Nephron (organoid): ENCODE measurements around the gene LIPE.

ENCODE experiments used
- H3K27ac Mint-ChIP-seq, 3 experiments: 2 replicates each; pipeline ENCODE4 v1.8.0; 2020; ENCODE audit warnings: mixed read lengths in 3 of 3, mild to moderate bottlenecking in 2 of 3, moderate library complexity in 1 of 3
- H3K27me3 Mint-ChIP-seq: 2 replicates; pipeline ENCODE4 v1.8.0; 2021; ENCODE audit warnings: low read depth, mild to moderate bottlenecking, moderate library complexity, mixed read lengths
- H3K36me3 Mint-ChIP-seq: 2 replicates; pipeline ENCODE4 v1.8.0; 2020; ENCODE audit warnings: low read depth, mixed read lengths
- H3K4me1 Mint-ChIP-seq: 2 replicates; pipeline ENCODE4 v1.8.0; 2020; ENCODE audit warnings: mixed read lengths
- H3K4me3 Mint-ChIP-seq, 3 experiments: 2 replicates each; pipeline ENCODE4 v1.8.0; 2020; ENCODE audit warnings: mild to moderate bottlenecking in 3 of 3, mixed read lengths in 3 of 3, moderate library complexity in 2 of 3
- H3K9me3 Mint-ChIP-seq: 2 replicates; pipeline ENCODE4 v1.8.0; 2020; ENCODE audit warnings: mixed read lengths
- CTCF ChIP-seq, 3 experiments: fragments of 200-600 bp; sonication (generic); IDR thresholded peaks; one replicate each; pipeline ENCODE4 v1.5.0; 2021; ENCODE audit warnings: antibody characterized with exemption in 3 of 3; ENCODE audit not compliant: unreplicated experiment in 3 of 3

LIPE gene

GRCh38 chr19:42471554-42472249 lies 44.5 kb upstream of the LIPE start:
- H3K36me3 Mint-ChIP-seq = no peaks in the 10 kb centered on the region
- H3K27me3 Mint-ChIP-seq = peaks cover 7% of the 10 kb centered on the region
- H3K27ac Mint-ChIP-seq = no peak overlapping the region
- no peaks in the 10 kb centered on the region for H3K9me3 Mint-ChIP-seq
- H3K4me1 Mint-ChIP-seq = peaks cover 6% of the 10 kb centered on the region
- H3K4me3 Mint-ChIP-seq = no peak overlapping the region
- TF ChIP-seq CTCF (IDR thresholded peaks at IDR 0.05; ENCODE audit: unreplicated experiment in 3 of 3) = no peak

- Mint-ChIP-seq H3K27ac (no peak overlapping the region), H3K36me3 (no peaks in the 10 kb centered on the region), H3K4me3 (no peak overlapping the region), H3K4me1 (peaks cover 15% of the 10 kb centered on the region), H3K27me3 (peaks cover 3% of the 10 kb centered on the region), H3K9me3 (no peaks in the 10 kb centered on the region)
- TF ChIP-seq CTCF (IDR thresholded peaks at IDR 0.05; ENCODE audit: unreplicated experiment in 3 of 3) = no peak
Observed at GRCh38 chr19:42469311-42470235, 42.4 kb upstream of the LIPE start.

DNA sequence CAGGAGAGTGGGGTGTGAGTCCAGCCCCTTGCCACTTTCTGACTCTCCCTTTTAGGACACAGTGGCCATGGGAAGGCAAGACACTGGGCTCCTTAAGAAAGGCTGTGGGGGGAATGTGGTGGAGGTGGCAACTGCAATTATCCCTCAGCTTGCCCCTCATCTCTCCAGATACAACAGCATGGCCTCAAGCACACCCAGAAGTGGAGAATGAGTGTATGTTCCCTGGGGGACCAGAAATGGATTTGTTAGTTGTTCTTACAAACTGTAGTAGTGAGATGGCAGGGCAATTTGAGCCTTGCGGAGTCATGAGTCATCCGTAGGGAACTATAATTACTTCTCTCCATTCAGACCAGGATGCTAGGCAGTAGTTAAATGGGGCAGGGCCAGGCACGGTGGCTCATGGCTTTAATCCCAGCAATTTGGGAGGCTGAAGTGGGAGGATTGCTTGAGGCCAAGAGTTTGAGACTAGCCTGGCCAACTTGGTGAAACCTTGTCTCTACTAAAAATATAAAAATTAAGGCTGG lies 41.1 kb upstream of the LIPE start:
- Mint-ChIP-seq H3K9me3 (no peaks in the 10 kb centered on the region), H3K4me3 (no peak overlapping the region), H3K27me3 (no peaks in the 10 kb centered on the region), H3K36me3 (no peaks in the 10 kb centered on the region), H3K4me1 (peaks cover 15% of the 10 kb centered on the region), H3K27ac (no peak overlapping the region)
- no peak for TF ChIP-seq CTCF (IDR thresholded peaks at IDR 0.05; ENCODE audit: unreplicated experiment in 3 of 3)

- H3K27ac Mint-ChIP-seq = peak overlapping the region; percentile 11 to 61 (median 27)
- H3K4me3 Mint-ChIP-seq = no peak overlapping the region
- TF ChIP-seq CTCF (IDR thresholded peaks at IDR 0.05; ENCODE audit: unreplicated experiment in 3 of 3) = no peak
- no peaks in the 10 kb centered on the region for H3K9me3 Mint-ChIP-seq
- H3K27me3 Mint-ChIP-seq = no peaks in the 10 kb centered on the region
- H3K4me1 Mint-ChIP-seq = peaks cover 15% of the 10 kb centered on the region
- no peaks in the 10 kb centered on the region for H3K36me3 Mint-ChIP-seq
Observed at GRCh38 chr19:42467183-42467760, 40.1 kb upstream of the LIPE start.

DNA sequence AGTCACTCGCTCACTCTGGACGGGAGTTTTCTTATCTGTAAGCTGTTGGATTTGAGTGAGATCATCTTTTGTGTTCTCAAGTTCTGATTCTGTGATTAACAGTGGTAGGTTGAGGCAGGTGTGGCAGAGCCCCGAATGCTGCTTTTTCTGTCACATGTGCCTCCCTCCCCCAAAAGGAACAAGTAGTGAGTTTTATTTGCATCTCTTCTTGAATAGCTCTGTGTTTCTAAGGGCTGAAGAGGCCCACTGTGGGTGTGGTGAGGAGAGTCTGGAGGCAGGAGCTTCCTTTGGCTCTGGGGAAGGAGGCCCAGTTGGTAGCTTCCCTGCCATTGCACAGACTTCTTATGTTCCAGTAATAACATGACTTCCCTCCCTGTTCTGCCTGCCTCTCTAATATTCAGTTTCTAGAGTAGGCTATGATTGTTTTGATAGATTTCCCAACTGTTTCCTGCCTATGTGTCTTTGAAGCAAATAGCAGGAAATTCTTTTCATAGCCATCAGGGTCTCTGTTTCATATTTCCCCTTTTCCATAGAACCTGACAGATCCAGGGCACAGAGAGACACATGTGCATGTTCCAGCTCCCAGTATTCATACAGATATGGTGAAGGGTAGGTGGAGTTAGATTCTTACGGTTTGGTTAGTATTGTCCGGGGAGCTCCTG lies 39.5 kb upstream of the LIPE start:
- no peak for TF ChIP-seq CTCF (IDR thresholded peaks at IDR 0.05; ENCODE audit: unreplicated experiment in 3 of 3)
- no peaks in the 10 kb centered on the region for H3K9me3 Mint-ChIP-seq
- H3K4me1 Mint-ChIP-seq = peaks cover 15% of the 10 kb centered on the region
- H3K27ac Mint-ChIP-seq = peak overlapping the region; percentile 11 to 61 (median 27)
- no peaks in the 10 kb centered on the region for H3K36me3 Mint-ChIP-seq
- H3K4me3 Mint-ChIP-seq = no peak overlapping the region
- no peaks in the 10 kb centered on the region for H3K27me3 Mint-ChIP-seq
